CD14-positive monocyte (primary cell): ENCODE results near the gene NDFIP1. TPM values are rescaled to one million over a fixed set of nuclear protein-coding genes. Genes with fewer than 3 reads are reported as not detected.
A peak's percentile ranks its signal among the peaks of the same experiment; 100 is the strongest.

Experiments
- DNase-seq, 3 donors: peaks; one replicate each; pipeline ENCODE4 v3.0.0-alpha.2; 2011 to 2022
- H2AFZ ChIP-seq: 2 replicates; pipeline ENCODE4 v1.6.0; 2012; ENCODE audit warnings: mild to moderate bottlenecking, low read depth, low read length, inconsistent platforms; ENCODE audit not compliant: insufficient read depth, poor library complexity, severe bottlenecking
- H3K27ac ChIP-seq, 2 donors: 1 replicate in 1 of 2; 2 replicates in 1 of 2; pipeline ENCODE4 v1.5.1; 2012 to 2013; ENCODE audit warnings: low read length in 2 of 2, control low read depth in 1 of 2, inconsistent platforms in 1 of 2, low read depth in 1 of 2, mild to moderate bottlenecking in 1 of 2
- H3K27me3 ChIP-seq, 2 donors: one replicate each; pipeline versions ENCODE4 v1.6.0 to v1.6.1; 2011 to 2013; ENCODE audit warnings: low read length in 2 of 2; ENCODE audit not compliant: control insufficient read depth in 2 of 2, insufficient read depth in 2 of 2
- H3K36me3 ChIP-seq, 2 donors: replicated peaks in 1 of 2; 1 replicate in 1 of 2; 2 replicates in 1 of 2; pipeline versions ENCODE4 v1.5.1 to v1.6.1; 2012 to 2013; ENCODE audit warnings: low read length in 2 of 2, control low read depth in 1 of 2, inconsistent platforms in 1 of 2, mild to moderate bottlenecking in 1 of 2; ENCODE audit not compliant: insufficient read depth in 2 of 2, control insufficient read depth in 1 of 2
- H3K4me1 ChIP-seq, 2 donors: 1 replicate in 1 of 2; 2 replicates in 1 of 2; pipeline versions ENCODE4 v1.5.1 to v1.6.1; 2012 to 2013; ENCODE audit warnings: low read length in 2 of 2, control low read depth in 1 of 2, inconsistent platforms in 1 of 2, mild to moderate bottlenecking in 1 of 2, moderate library complexity in 1 of 2; ENCODE audit not compliant: insufficient read depth in 2 of 2, control insufficient read depth in 1 of 2
- H3K4me2 ChIP-seq: replicated peaks from 2 replicates; pipeline ENCODE3; 2012; ENCODE audit warnings: low read length, moderate library complexity, mild to moderate bottlenecking; ENCODE audit not compliant: poor library complexity, severe bottlenecking; ENCODE audit errors: extremely low read depth
- H3K4me3 ChIP-seq, 3 experiments: fragments of 200-600 bp in 1 of 3; sonication (generic) in 1 of 3; replicated peaks in 1 of 3; 1 replicate in 2 of 3; 2 replicates in 1 of 3; pipeline ENCODE4 v1.5.1; 2011 to 2013; ENCODE audit warnings: low read length in 3 of 3, mild to moderate bottlenecking in 3 of 3, control low read depth in 2 of 3, low read depth in 2 of 3, inconsistent platforms in 1 of 3, moderate library complexity in 1 of 3
- H3K79me2 ChIP-seq: 2 replicates; pipeline ENCODE4 v1.6.0; 2012; ENCODE audit warnings: mild to moderate bottlenecking, control low read depth, inconsistent platforms, low read length, moderate library complexity; ENCODE audit not compliant: insufficient read depth
- H3K9ac ChIP-seq: 2 replicates; pipeline ENCODE4 v1.6.0; 2017; ENCODE audit warnings: low read length, mild to moderate bottlenecking; ENCODE audit not compliant: insufficient read depth, poor library complexity, severe bottlenecking
- H3K9me3 ChIP-seq, 2 donors: replicated peaks in 1 of 2; 1 replicate in 1 of 2; 2 replicates in 1 of 2; pipeline versions ENCODE4 v1.5.1 to v1.6.1; 2012 to 2013; ENCODE audit warnings: low read length in 2 of 2, control low read depth in 1 of 2; ENCODE audit not compliant: control insufficient read depth in 1 of 2, insufficient read depth in 1 of 2
- H4K20me1 ChIP-seq: 2 replicates; pipeline ENCODE4 v1.6.0; 2012; ENCODE audit warnings: mild to moderate bottlenecking, low read length, control low read depth, moderate library complexity; ENCODE audit not compliant: insufficient read depth
- H3K27ac Mint-ChIP-seq, 7 donors: one replicate each; pipeline ENCODE4 v1.8.0; 2020; ENCODE audit warnings: mild to moderate bottlenecking in 7 of 7, mixed read lengths in 7 of 7, moderate library complexity in 6 of 7, inconsistent platforms in 2 of 7
- H3K27me3 Mint-ChIP-seq, 3 donors: one replicate each; pipeline ENCODE4 v1.8.0; 2021 to 2022; ENCODE audit warnings: low read depth in 3 of 3, mild to moderate bottlenecking in 3 of 3, mixed read lengths in 3 of 3, moderate library complexity in 3 of 3, inconsistent platforms in 1 of 3
- H3K36me3 Mint-ChIP-seq, 2 donors: one replicate each; pipeline ENCODE4 v1.8.0; 2020; ENCODE audit warnings: mixed read lengths in 2 of 2, inconsistent platforms in 1 of 2, mild to moderate bottlenecking in 1 of 2
- H3K4me1 Mint-ChIP-seq: one replicate; pipeline ENCODE4 v1.8.0; 2020; ENCODE audit warnings: mild to moderate bottlenecking, mixed read lengths
- H3K4me3 Mint-ChIP-seq, 2 donors: one replicate each; pipeline ENCODE4 v1.8.0; 2020; ENCODE audit warnings: mild to moderate bottlenecking in 2 of 2, mixed read lengths in 2 of 2, moderate library complexity in 1 of 2
- H3K9me3 Mint-ChIP-seq, 7 donors: one replicate each; pipeline ENCODE4 v1.8.0; 2020 to 2022; ENCODE audit warnings: mixed read lengths in 7 of 7, mild to moderate bottlenecking in 6 of 7, moderate library complexity in 6 of 7, inconsistent platforms in 2 of 7
- WGBS: methylation state at CpG from one replicate; pipeline ENCODE4 v1.1.5; 2013; ENCODE audit warnings: missing lambda C conversion rate; ENCODE audit not compliant: insufficient coverage; 5-methylcytosine and 5-hydroxymethylcytosine counted together
- intact Hi-C, 2 donors: fragments of 100-400 bp; cut with micrococcal nuclease; formaldehyde crosslinking; loops; one replicate each; pipeline versions ENCODE4 v1.15.0 to v1.15.1; 2023
- polyA minus RNA-seq: library from RNA; depleted of rRNA, polyadenylated mRNA; stranded (reverse); fragments of >200 nt; gene quantifications from 2 replicates; pipeline ENCODE4 v1.2.3, GENCODE V29; 2012
- polyA plus RNA-seq, 3 donors: library from polyadenylated mRNA; depleted of rRNA in 1 of 3; unstranded in 2 of 3; stranded (reverse) in 1 of 3; fragments of 300-500 nt in 2 of 3; fragments of >200 nt in 1 of 3; fragmentation: Illumina TruSeq in 2 of 3; gene quantifications; 1 replicate in 2 of 3; 2 replicates in 1 of 3; pipeline ENCODE4 v1.2.3, GENCODE V29; 2012 to 2021
- total RNA-seq, 12 experiments: library from RNA in 1 of 12; stranded (reverse) in 1 of 12; fragments of 120-200 nt in 1 of 12; gene quantifications; one replicate each; pipeline ENCODE4 v1.2.4 and lab custom pipeline; 2013 to 2026; ENCODE audit warnings: mixed read lengths in 6 of 12, inconsistent platforms in 1 of 12
- TF ChIP-seq, protein P1 (sequence below): fragments of 200-600 bp; IDR thresholded peaks from one replicate; pipeline ENCODE4 v1.8.0; 2022; ENCODE audit warnings: antibody characterized with exemption, mild to moderate bottlenecking

The NDFIP1 gene, protein sequence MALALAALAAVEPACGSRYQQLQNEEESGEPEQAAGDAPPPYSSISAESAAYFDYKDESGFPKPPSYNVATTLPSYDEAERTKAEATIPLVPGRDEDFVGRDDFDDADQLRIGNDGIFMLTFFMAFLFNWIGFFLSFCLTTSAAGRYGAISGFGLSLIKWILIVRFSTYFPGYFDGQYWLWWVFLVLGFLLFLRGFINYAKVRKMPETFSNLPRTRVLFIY
- total RNA-seq (2013) = 34.5 TPM
- polyA plus RNA-seq = 10 to 100 TPM; 18.4 to 44.4 (median 44.0) TPM
- 11.6 and 22.9 TPM in 2 replicates for polyA minus RNA-seq
- 35.8 to 100 (median 50.4) reads per million in 11 experiments for total RNA-seq (lab: John Stamatoyannopoulos, UW)

DNA sequence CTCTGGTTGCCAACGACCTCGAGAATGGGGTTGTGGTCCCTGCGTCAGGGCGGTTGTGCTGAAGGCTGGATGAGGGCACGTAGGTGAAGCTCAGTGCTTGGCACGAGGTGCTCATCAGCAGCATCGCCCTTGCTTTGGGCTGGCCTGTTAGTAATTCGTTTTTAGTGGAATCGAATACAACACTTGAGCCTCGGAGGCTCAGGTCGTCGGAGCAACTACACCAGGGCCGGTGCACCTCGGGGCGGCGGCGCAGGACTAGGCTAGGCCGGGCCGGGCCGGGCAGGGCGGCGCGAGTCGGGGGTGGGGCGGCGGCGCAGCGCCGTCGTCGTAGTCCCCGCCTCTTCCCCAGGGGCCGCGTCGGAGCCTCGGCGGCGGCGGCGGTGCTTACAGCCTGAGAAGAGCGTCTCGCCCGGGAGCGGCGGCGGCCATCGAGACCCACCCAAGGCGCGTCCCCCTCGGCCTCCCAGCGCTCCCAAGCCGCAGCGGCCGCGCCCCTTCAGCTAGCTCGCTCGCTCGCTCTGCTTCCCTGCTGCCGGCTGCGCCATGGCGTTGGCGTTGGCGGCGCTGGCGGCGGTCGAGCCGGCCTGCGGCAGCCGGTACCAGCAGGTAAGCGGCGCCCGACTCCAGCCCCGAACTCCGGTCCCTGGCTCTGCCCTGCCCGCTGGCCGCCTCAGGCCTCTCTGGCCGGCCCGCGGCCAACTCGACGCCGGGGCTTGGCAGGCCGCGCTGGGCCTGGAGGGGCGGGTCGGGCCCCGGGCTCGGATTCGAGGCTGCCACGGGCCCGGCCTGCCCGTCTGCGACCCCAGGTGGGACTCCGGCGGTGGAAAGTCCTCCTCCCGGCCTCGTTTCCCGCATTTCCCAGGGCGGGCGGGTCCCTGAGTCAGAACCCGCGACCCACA is at the start of gene NDFIP1:
TSS of gene NDFIP1 (plus strand) at position 348 of the 899 bp plus-strand sequence. CDS start at position 544, 196 bp downstream.
- Histone ChIP-seq H3K4me1 (peaks cover 16 to 28% of the 10 kb centered on the region in 2 donors), H2AFZ (peak within 1 kb of the TSS; percentile 92), H3K27ac (peak within 1 kb of the TSS; percentile 79 to 86), H3K36me3 (peaks cover 0 to 3% of the 10 kb centered on the region in 2 donors), H3K79me2 (peaks cover 49% of the 10 kb centered on the region), H3K9ac (peak within 1 kb of the TSS; percentile 93), H3K9me3 (no peaks in the 10 kb centered on the region), H4K20me1 (peaks cover 42% of the 10 kb centered on the region), H3K4me3 (peak within 1 kb of the TSS; percentile 90 to 98 (median 96)), H3K27me3 (no peaks in the 10 kb centered on the region), H3K4me2 (peak within 1 kb of the TSS; percentile 88)
- peak within 1 kb of the TSS; percentile 85 to 94 (median 88) for H3K27ac Mint-ChIP-seq
- TF ChIP-seq, protein P1, sequence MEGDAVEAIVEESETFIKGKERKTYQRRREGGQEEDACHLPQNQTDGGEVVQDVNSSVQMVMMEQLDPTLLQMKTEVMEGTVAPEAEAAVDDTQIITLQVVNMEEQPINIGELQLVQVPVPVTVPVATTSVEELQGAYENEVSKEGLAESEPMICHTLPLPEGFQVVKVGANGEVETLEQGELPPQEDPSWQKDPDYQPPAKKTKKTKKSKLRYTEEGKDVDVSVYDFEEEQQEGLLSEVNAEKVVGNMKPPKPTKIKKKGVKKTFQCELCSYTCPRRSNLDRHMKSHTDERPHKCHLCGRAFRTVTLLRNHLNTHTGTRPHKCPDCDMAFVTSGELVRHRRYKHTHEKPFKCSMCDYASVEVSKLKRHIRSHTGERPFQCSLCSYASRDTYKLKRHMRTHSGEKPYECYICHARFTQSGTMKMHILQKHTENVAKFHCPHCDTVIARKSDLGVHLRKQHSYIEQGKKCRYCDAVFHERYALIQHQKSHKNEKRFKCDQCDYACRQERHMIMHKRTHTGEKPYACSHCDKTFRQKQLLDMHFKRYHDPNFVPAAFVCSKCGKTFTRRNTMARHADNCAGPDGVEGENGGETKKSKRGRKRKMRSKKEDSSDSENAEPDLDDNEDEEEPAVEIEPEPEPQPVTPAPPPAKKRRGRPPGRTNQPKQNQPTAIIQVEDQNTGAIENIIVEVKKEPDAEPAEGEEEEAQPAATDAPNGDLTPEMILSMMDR = no peak
- H3K36me3 Mint-ChIP-seq = no peaks in the 10 kb centered on the region
- DNase-seq = peak; percentile 66 to 76 (median 67)
- intact Hi-C loops = loop anchor here in 1 of 2 donors (5.0 kb wide), 1 partner anchor 91 kb away; no protein-coding TSS in a partner anchor
- WGBS = 2% methylated on average over 103 of the region's 103 CpGs
- peaks cover 0 to 2% (median 0%) of the 10 kb centered on the region in 7 donors for H3K9me3 Mint-ChIP-seq
- H3K4me3 Mint-ChIP-seq = peak within 1 kb of the TSS; percentile 93 to 100
- peaks cover 0 to 3% (median 1%) of the 10 kb centered on the region in 3 donors for H3K27me3 Mint-ChIP-seq
- peaks cover 33% of the 10 kb centered on the region for H3K4me1 Mint-ChIP-seq

DNA sequence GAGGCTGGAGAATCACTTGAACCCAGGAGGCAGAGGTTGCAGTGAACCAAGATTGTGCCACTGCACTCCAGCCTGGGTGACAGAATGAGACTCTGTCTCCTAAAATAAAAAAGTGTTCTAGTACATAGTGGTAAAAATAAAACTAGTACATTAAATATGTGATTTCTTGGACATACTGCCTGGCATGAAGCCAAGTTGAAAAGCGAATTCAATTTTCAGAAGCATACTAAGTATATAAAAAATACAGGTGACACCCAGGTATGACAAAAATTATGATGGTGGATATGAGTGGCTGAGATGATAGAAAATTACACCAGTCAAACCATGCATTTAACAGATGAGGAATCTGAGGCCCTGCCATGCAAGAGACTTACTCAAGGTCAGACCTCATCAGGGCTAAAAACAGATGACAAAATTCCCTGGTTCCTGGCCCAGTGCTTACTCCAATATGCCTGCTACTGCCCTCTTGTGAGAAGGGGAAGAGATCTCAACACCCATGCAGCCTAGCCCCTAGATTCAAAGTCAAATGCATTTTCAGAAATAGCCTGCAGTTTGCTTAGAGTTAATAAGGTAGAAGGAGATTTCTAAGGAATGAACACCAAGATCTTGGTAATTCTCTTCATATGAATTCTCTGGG is 49.2 kb upstream of the NDFIP1 start:
- intact Hi-C loops = no loop called here
- H2AFZ ChIP-seq = no peak overlapping the region
- H3K4me2 ChIP-seq = no peak overlapping the region
- no CpG with 5 or more reads among the region's 1 CpG for WGBS
- no peak overlapping the region for H3K4me3 ChIP-seq
- TF ChIP-seq, protein P1 = no peak
- Mint-ChIP-seq H3K4me1 (peaks cover 16% of the 10 kb centered on the region), H3K27ac (peak overlapping the region in 1 of 7 donors; percentile 41), H3K9me3 (no peaks in the 10 kb centered on the region), H3K4me3 (no peak overlapping the region), H3K27me3 (peaks cover 1 to 4% (median 2%) of the 10 kb centered on the region in 3 donors), H3K36me3 (no peaks in the 10 kb centered on the region)
- H3K4me1 ChIP-seq = peaks cover 11 to 15% of the 10 kb centered on the region in 2 donors
- H4K20me1 ChIP-seq = no peaks in the 10 kb centered on the region
- DNase-seq = no peak
- no peaks in the 10 kb centered on the region for H3K27me3 ChIP-seq
- H3K9ac ChIP-seq = no peak overlapping the region
- H3K9me3 ChIP-seq = no peaks in the 10 kb centered on the region
- H3K79me2 ChIP-seq = no peaks in the 10 kb centered on the region
- H3K27ac ChIP-seq = no peak overlapping the region
- H3K36me3 ChIP-seq = no peaks in the 10 kb centered on the region
